ENCODE results near the gene MANSC1. TPM values are rescaled to one million over a fixed set of nuclear protein-coding genes. Genes with fewer than 3 reads are reported as not detected.

MANSC1 gene
- total and polyA plus RNA-seq, 2 of the 13 experiments (the other 11 are each of a cell fraction or from before 2014, with no cell fraction given): 1.9 to 4.2 TPM

- ChIA-PET CTCF (ENCODE audit: low intra/inter-chr PET ratio, low total read pairs) (no interaction called here), POLR2A (no interaction called here)
- no TSS peak for BruUV-seq (replicated peaks)
- in situ Hi-C loops (cut with HindIII; ENCODE audit: extremely low pct_ligation_motif_present, low pct_unique_long_range_greater_than_20kb): no loop called here
- H3K27ac ChIP-seq (ENCODE audit: extremely low read length, insufficient read depth, low read length): no peak overlapping the region
- H3K79me2 ChIP-seq (ENCODE audit: insufficient read depth, low read length): no peaks in the 10 kb centered on the region
- peaks cover 13% of the 10 kb centered on the region for H3K4me1 ChIP-seq (ENCODE audit: insufficient read depth, low read length)
- no peak overlapping the region for H3K9ac ChIP-seq (ENCODE audit: insufficient read depth, low read depth, low read length)
- H3K36me3 ChIP-seq (replicated peaks in 1 of 2; ENCODE audit: control insufficient read depth in 1 of 2, insufficient read depth in 2 of 2, low read length in 2 of 2): no peaks in the 10 kb centered on the region
- no peak overlapping the region for H3K4me3 ChIP-seq (replicated peaks in 1 of 3; ENCODE audit: insufficient read depth in 1 of 3, low read depth in 2 of 3, low read length in 3 of 3)
- intact Hi-C loops (cut with micrococcal nuclease; ENCODE audit: unreplicated experiment): no loop called here
- no peak for FAIRE-seq
- H3K4me2 ChIP-seq (ENCODE audit: low read depth, low read length): no peak overlapping the region
- no peaks in the 10 kb centered on the region for H3K27me3 ChIP-seq (ENCODE audit: control insufficient read depth in 1 of 2, insufficient read depth in 2 of 2, low read length in 2 of 2)
- 46% methylated on average over 7 of the region's 7 CpGs for WGBS (ENCODE audit: low lambda C conversion rate)
- H4K20me1 ChIP-seq (ENCODE audit: insufficient read depth, low read length): no peaks in the 10 kb centered on the region
- no peak overlapping the region for H2AFZ ChIP-seq (ENCODE audit: low read length)
- TF ChIP-seq GLI4 (CRISPR knock-in tag; IDR thresholded peaks at IDR 0.05; ENCODE audit: borderline replicate concordance) (no peak), ZSCAN29 (CRISPR knock-in tag; conservative IDR thresholded peaks at IDR 0.05) (no peak), KIAA2018 (CRISPR knock-in tag; IDR thresholded peaks at IDR 0.05; ENCODE audit: borderline replicate concordance) (no peak), ZFY (CRISPR knock-in tag; IDR thresholded peaks at IDR 0.05) (no peak), FLYWCH1 (CRISPR knock-in tag; IDR thresholded peaks at IDR 0.05) (no peak)
- no peaks in the 10 kb centered on the region for H3K9me3 ChIP-seq (ENCODE audit: low read length)
- ATAC-seq: no peak
- DNase-seq (ENCODE audit: low spot score): no peak
Observed at GRCh38 chr12:12282761-12283425, 67.1 kb downstream of the MANSC1 start.

Measured in HepG2 (cell line).